Keratinocyte (primary cell): ENCODE measurements around the gene CXCL5. TPM values are rescaled to one million over a fixed set of nuclear protein-coding genes. Genes with fewer than 3 reads are reported as not detected.

Source experiments
- DNase-seq: peaks from one replicate; pipeline ENCODE4 v3.0.0-alpha.2; 2011; ENCODE audit warnings: low read depth, missing footprints, low spot score
- FAIRE-seq: peaks from 2 replicates; lab custom pipeline; 2011; peaks lifted over from hg19 to GRCh38; lab: Jason Lieb, UNC
- H2AFZ ChIP-seq: 2 replicates; pipeline ENCODE4 v1.6.0; 2012; ENCODE audit warnings: low read length, control low read depth, inconsistent platforms; ENCODE audit not compliant: control insufficient read depth
- H3K27ac ChIP-seq: 2 replicates; pipeline ENCODE4 v1.5.1; 2011; ENCODE audit warnings: low read length; ENCODE audit not compliant: control insufficient read depth, insufficient read depth
- H3K27me3 ChIP-seq: 3 replicates; pipeline ENCODE4 v1.6.0; 2011; ENCODE audit warnings: low read length; ENCODE audit not compliant: control insufficient read depth, insufficient read depth; ENCODE audit errors: extremely low read depth
- H3K36me3 ChIP-seq, 2 experiments: 2 replicates in 1 of 2; 3 replicates in 1 of 2; pipeline ENCODE4 v1.5.1; 2011; ENCODE audit warnings: low read length in 2 of 2, mild to moderate bottlenecking in 1 of 2; ENCODE audit not compliant: control insufficient read depth in 2 of 2, insufficient read depth in 2 of 2; ENCODE audit errors: extremely low read depth in 1 of 2
- H3K4me1 ChIP-seq: 3 replicates; pipeline ENCODE4 v1.5.1; 2011; ENCODE audit warnings: low read length; ENCODE audit not compliant: control insufficient read depth, insufficient read depth; ENCODE audit errors: extremely low read depth
- H3K4me2 ChIP-seq: 3 replicates; pipeline ENCODE4 v1.6.0; 2011; ENCODE audit warnings: low read depth, low read length; ENCODE audit not compliant: control insufficient read depth, insufficient read depth; ENCODE audit errors: extremely low read depth
- H3K4me3 ChIP-seq, 3 experiments: fragments of 200-600 bp in 1 of 3; sonication (generic) in 1 of 3; 2 replicates in 2 of 3; 3 replicates in 1 of 3; pipeline ENCODE4 v1.5.1; 2011 to 2016; ENCODE audit warnings: low read length in 3 of 3, mild to moderate bottlenecking in 3 of 3, control low read depth in 2 of 3, inconsistent platforms in 1 of 3, low read depth in 1 of 3, mixed read lengths in 1 of 3, mixed run types in 1 of 3, moderate library complexity in 1 of 3; ENCODE audit not compliant: control insufficient read depth in 2 of 3, insufficient read depth in 2 of 3; ENCODE audit errors: extremely low read depth in 1 of 3
- H3K79me2 ChIP-seq: 2 replicates; pipeline ENCODE4 v1.6.0; 2012; ENCODE audit warnings: low read length; ENCODE audit not compliant: control insufficient read depth, insufficient read depth
- H3K9ac ChIP-seq: 3 replicates; pipeline ENCODE4 v1.6.0; 2011; ENCODE audit warnings: low read length; ENCODE audit not compliant: control insufficient read depth, insufficient read depth; ENCODE audit errors: extremely low read depth
- H3K9me1 ChIP-seq: 3 replicates; pipeline ENCODE4 v1.6.0; 2011; ENCODE audit warnings: low read length; ENCODE audit not compliant: control insufficient read depth, insufficient read depth; ENCODE audit errors: extremely low read depth
- H3K9me3 ChIP-seq: 2 replicates; pipeline ENCODE4 v1.5.1; 2012; ENCODE audit warnings: low read depth, low read length; ENCODE audit not compliant: control insufficient read depth
- H4K20me1 ChIP-seq: 3 replicates; pipeline ENCODE4 v1.6.0; 2011; ENCODE audit warnings: low read length; ENCODE audit not compliant: control insufficient read depth, insufficient read depth; ENCODE audit errors: extremely low read depth
- EZH2 ChIP-seq: IDR thresholded peaks from one replicate; pipeline ENCODE4 v1.6.1; 2012; ENCODE audit warnings: inconsistent platforms, mild to moderate bottlenecking, low read length, moderate library complexity
- dilution Hi-C: fragments of 300-500 bp; cut with MboI; formaldehyde crosslinking; loops from one replicate; pipeline ENCODE4 v1.7.0; 2020; ENCODE audit warnings: low sequenced_read_pairs; ENCODE audit not compliant: extremely low pct_ligation_motif_present
- polyA plus RNA-seq, 5 experiments: library from polyadenylated mRNA; depleted of rRNA in 3 of 5; stranded (reverse) in 3 of 5; stranded (forward) in 1 of 5; unstranded in 1 of 5; fragments of >200 nt; gene quantifications; 1 replicate in 1 of 5; 2 replicates in 3 of 5; 3 replicates in 1 of 5; pipeline versions ENCODE4 v1.2.1 to v1.2.3, GENCODE V29; 2011 to 2012; ENCODE audit warnings: missing spikeins in 2 of 5, low read depth in 1 of 5, low replicate concordance in 1 of 5
- TF ChIP-seq, protein P1 (sequence below), 3 experiments: IDR thresholded peaks in 1 of 3; conservative IDR thresholded peaks in 1 of 3; optimal IDR thresholded peaks in 1 of 3; 2 replicates in 2 of 3; 3 replicates in 1 of 3; pipeline versions ENCODE3 to v1.5.1; 2011; ENCODE audit warnings: low read length in 3 of 3, mild to moderate bottlenecking in 3 of 3, moderate library complexity in 2 of 3, control low read depth in 1 of 3, inconsistent platforms in 1 of 3; ENCODE audit not compliant: insufficient read depth in 2 of 3; ENCODE audit errors: extremely low read depth in 1 of 3

CXCL5 gene
- polyA plus RNA-seq, 1 donor (not counting 4 experiments of a cell fraction or from before 2014, with no cell fraction given) = 0.76 TPM

DNA sequence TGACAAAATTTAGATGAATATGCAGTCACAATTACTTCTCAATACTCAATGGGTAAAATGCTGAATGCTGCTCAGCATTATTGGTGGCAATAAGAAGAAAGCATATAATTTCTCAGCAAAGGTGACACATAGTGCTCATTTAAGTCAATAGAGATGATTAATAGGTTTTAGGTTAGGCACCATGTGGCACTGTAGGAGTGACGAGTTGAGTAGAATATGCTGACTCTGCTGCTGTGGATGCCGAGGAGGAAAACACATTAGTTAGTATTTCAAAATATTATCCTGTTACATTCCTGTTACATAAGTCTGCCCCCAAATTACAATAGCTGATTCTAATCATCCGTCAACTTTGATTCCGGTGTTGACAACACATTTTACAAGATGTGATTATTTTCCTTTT is 13.7 kb upstream of the CXCL5 start:
- no peaks in the 10 kb centered on the region for H3K36me3 ChIP-seq
- DNase-seq (no peak), FAIRE-seq (no peak)
- no peak overlapping the region for H3K27ac ChIP-seq
- no peaks in the 10 kb centered on the region for H3K9me1 ChIP-seq
- no peaks in the 10 kb centered on the region for H4K20me1 ChIP-seq
- no peak overlapping the region for H3K4me3 ChIP-seq
- peaks cover 4% of the 10 kb centered on the region for H3K4me1 ChIP-seq
- no peaks in the 10 kb centered on the region for H3K27me3 ChIP-seq
- dilution Hi-C loops = no loop called here
- H3K4me2 ChIP-seq = no peak overlapping the region
- no peaks in the 10 kb centered on the region for H3K79me2 ChIP-seq
- no peak overlapping the region for H3K9ac ChIP-seq
- no peaks in the 10 kb centered on the region for H3K9me3 ChIP-seq
- TF ChIP-seq, protein P1, sequence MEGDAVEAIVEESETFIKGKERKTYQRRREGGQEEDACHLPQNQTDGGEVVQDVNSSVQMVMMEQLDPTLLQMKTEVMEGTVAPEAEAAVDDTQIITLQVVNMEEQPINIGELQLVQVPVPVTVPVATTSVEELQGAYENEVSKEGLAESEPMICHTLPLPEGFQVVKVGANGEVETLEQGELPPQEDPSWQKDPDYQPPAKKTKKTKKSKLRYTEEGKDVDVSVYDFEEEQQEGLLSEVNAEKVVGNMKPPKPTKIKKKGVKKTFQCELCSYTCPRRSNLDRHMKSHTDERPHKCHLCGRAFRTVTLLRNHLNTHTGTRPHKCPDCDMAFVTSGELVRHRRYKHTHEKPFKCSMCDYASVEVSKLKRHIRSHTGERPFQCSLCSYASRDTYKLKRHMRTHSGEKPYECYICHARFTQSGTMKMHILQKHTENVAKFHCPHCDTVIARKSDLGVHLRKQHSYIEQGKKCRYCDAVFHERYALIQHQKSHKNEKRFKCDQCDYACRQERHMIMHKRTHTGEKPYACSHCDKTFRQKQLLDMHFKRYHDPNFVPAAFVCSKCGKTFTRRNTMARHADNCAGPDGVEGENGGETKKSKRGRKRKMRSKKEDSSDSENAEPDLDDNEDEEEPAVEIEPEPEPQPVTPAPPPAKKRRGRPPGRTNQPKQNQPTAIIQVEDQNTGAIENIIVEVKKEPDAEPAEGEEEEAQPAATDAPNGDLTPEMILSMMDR (optimal IDR thresholded peaks at IDR 0.05 in 1 of 3, IDR thresholded peaks at IDR 0.05 in 1 of 3, conservative IDR thresholded peaks at IDR 0.05 in 1 of 3; ENCODE audit: extremely low read depth in 1 of 3, insufficient read depth in 2 of 3, low read length in 3 of 3) = no peak
- TF ChIP-seq EZH2 = no peak
- no peak overlapping the region for H2AFZ ChIP-seq

GRCh38 chr4:74009307-74009706 is 10.8 kb upstream of the CXCL5 start:
- TF ChIP-seq EZH2 = no peak
- TF ChIP-seq, protein P1 (optimal IDR thresholded peaks at IDR 0.05 in 1 of 3, IDR thresholded peaks at IDR 0.05 in 1 of 3, conservative IDR thresholded peaks at IDR 0.05 in 1 of 3; ENCODE audit: extremely low read depth in 1 of 3, insufficient read depth in 2 of 3, low read length in 3 of 3) = no peak
- Histone ChIP-seq H4K20me1 (no peaks in the 10 kb centered on the region), H3K4me3 (no peak overlapping the region), H3K4me1 (peaks cover 15% of the 10 kb centered on the region), H3K9me1 (no peaks in the 10 kb centered on the region), H3K27me3 (no peaks in the 10 kb centered on the region), H2AFZ (no peak overlapping the region), H3K4me2 (no peak overlapping the region), H3K27ac (no peak overlapping the region), H3K36me3 (no peaks in the 10 kb centered on the region), H3K9me3 (no peaks in the 10 kb centered on the region), H3K9ac (no peak overlapping the region), H3K79me2 (no peaks in the 10 kb centered on the region)
- dilution Hi-C loops = no loop called here
- no peak for DNase-seq
- FAIRE-seq = no peak
